Measurements from ENCODE around the gene ACO1.

GRCh38 chr9:32426278-32426939 is 42.0 kb downstream of the ACO1 start:
- TF ChIP-seq L3MBTL2 (conservative IDR thresholded peaks at IDR 0.05) (no peak), PKNOX1 (IDR thresholded peaks at IDR 0.05) (no peak), BHLHE40 (IDR thresholded peaks at IDR 0.05; ENCODE audit: borderline replicate concordance) (no peak), TARDBP (IDR thresholded peaks at IDR 0.05) (no peak)

Measured in HEK293T (cell line).